ENCODE results near the gene FMO4. TPM values are rescaled to one million over a fixed set of nuclear protein-coding genes. Genes with fewer than 3 reads are reported as not detected.

FMO4 gene
- total RNA-seq, 1 experiment from 2014 or later, result 0.63 TPM

GRCh38 chr1:171295821-171296220 lies 18.2 kb upstream of the FMO4 start:
- no peak for TF ChIP-seq CTCF (IDR thresholded peaks at IDR 0.05; ENCODE audit: unreplicated experiment)
- BruUV-seq (replicated peaks), result no TSS peak
- no peak for DNase-seq (ENCODE audit: unreplicated experiment)
- ChIA-PET POLR2A (interaction anchor here (0.9 kb wide), 1 partner anchor 18 kb away, joined by 3 read pairs; the partner anchor contains the start of gene FMO4), CTCF (interaction anchor here (0.6 to 5.9 kb wide), 8 partner anchors 8 to 329 kb away, joined by 3 to 43 read pairs (median 3); partner anchors contain the start of gene FMO4)
- no peaks in the 10 kb centered on the region for H3K36me3 Mint-ChIP-seq (ENCODE audit: insufficient read depth, unreplicated experiment)
- H3K27me3 Mint-ChIP-seq (ENCODE audit: insufficient read depth, unreplicated experiment), result no peaks in the 10 kb centered on the region
- intact Hi-C loops (cut with micrococcal nuclease), result no loop called here
- no peak overlapping the region for H3K27ac Mint-ChIP-seq (ENCODE audit: low read depth, unreplicated experiment)
- H3K9me3 Mint-ChIP-seq (ENCODE audit: unreplicated experiment), result no peaks in the 10 kb centered on the region
- no peak overlapping the region for H3K4me3 Mint-ChIP-seq (ENCODE audit: unreplicated experiment)
- H3K4me1 Mint-ChIP-seq (ENCODE audit: insufficient read depth, unreplicated experiment), result no peaks in the 10 kb centered on the region

- H3K27me3 Mint-ChIP-seq (ENCODE audit: insufficient read depth, unreplicated experiment), result no peaks in the 10 kb centered on the region
- H3K36me3 Mint-ChIP-seq (ENCODE audit: insufficient read depth, unreplicated experiment), result no peaks in the 10 kb centered on the region
- H3K4me1 Mint-ChIP-seq (ENCODE audit: insufficient read depth, unreplicated experiment), result no peaks in the 10 kb centered on the region
- H3K4me3 Mint-ChIP-seq (ENCODE audit: unreplicated experiment), result no peak overlapping the region
- intact Hi-C loops (cut with micrococcal nuclease), result no loop called here
- ChIA-PET CTCF (interaction anchor here (0.6 to 3.2 kb wide), 4 partner anchors 11 to 170 kb away, joined by 3 to 29 read pairs (median 5); partner anchors contain the start of gene FMO4), POLR2A (no interaction called here)
- no peak overlapping the region for H3K27ac Mint-ChIP-seq (ENCODE audit: low read depth, unreplicated experiment)
- no TSS peak for BruUV-seq (replicated peaks)
- TF ChIP-seq CTCF (IDR thresholded peaks at IDR 0.05; ENCODE audit: unreplicated experiment), result no peak
- H3K9me3 Mint-ChIP-seq (ENCODE audit: unreplicated experiment), result no peaks in the 10 kb centered on the region
- no peak for DNase-seq (ENCODE audit: unreplicated experiment)
Measured at GRCh38 chr1:171296897-171297296, 17.1 kb upstream of the FMO4 start.

GRCh38 chr1:171298696-171299095 lies 15.3 kb upstream of the FMO4 start:
- intact Hi-C loops (cut with micrococcal nuclease), result no loop called here
- TF ChIP-seq CTCF (IDR thresholded peaks at IDR 0.05; ENCODE audit: unreplicated experiment), result no peak
- BruUV-seq (replicated peaks), result no TSS peak
- CTCF ChIA-PET, result interaction anchor here (0.6 to 3.2 kb wide), 8 partner anchors 10 to 331 kb away, joined by 3 to 29 read pairs (median 4); partner anchors contain the start of gene FMO4
- Mint-ChIP-seq H3K27ac (ENCODE audit: low read depth, unreplicated experiment) (no peak overlapping the region), H3K4me3 (ENCODE audit: unreplicated experiment) (no peak overlapping the region), H3K9me3 (ENCODE audit: unreplicated experiment) (peaks cover 6% of the 10 kb centered on the region), H3K4me1 (ENCODE audit: insufficient read depth, unreplicated experiment) (no peaks in the 10 kb centered on the region), H3K36me3 (ENCODE audit: insufficient read depth, unreplicated experiment) (no peaks in the 10 kb centered on the region), H3K27me3 (ENCODE audit: insufficient read depth, unreplicated experiment) (no peaks in the 10 kb centered on the region)
- DNase-seq (ENCODE audit: unreplicated experiment), result no peak
- POLR2A ChIA-PET, result interaction anchor here (1.1 kb wide), 1 partner anchor 17 kb away, joined by 3 read pairs; no protein-coding TSS in a partner anchor

- Mint-ChIP-seq H3K9me3 (ENCODE audit: unreplicated experiment) (peaks cover 6% of the 10 kb centered on the region), H3K4me3 (ENCODE audit: unreplicated experiment) (no peak overlapping the region), H3K36me3 (ENCODE audit: insufficient read depth, unreplicated experiment) (no peaks in the 10 kb centered on the region), H3K4me1 (ENCODE audit: insufficient read depth, unreplicated experiment) (no peaks in the 10 kb centered on the region), H3K27ac (ENCODE audit: low read depth, unreplicated experiment) (no peak overlapping the region), H3K27me3 (ENCODE audit: insufficient read depth, unreplicated experiment) (no peaks in the 10 kb centered on the region)
- no TSS peak for BruUV-seq (replicated peaks)
- DNase-seq (ENCODE audit: unreplicated experiment), result no peak
- intact Hi-C loops (cut with micrococcal nuclease), result no loop called here
- POLR2A ChIA-PET, result no interaction called here
- no peak for TF ChIP-seq CTCF (IDR thresholded peaks at IDR 0.05; ENCODE audit: unreplicated experiment)
- CTCF ChIA-PET, result interaction anchor here (1.2 to 3.2 kb wide), 4 partner anchors 14 to 73 kb away, joined by 3 to 29 read pairs (median 4); partner anchors contain the start of gene FMO4
Measured at GRCh38 chr1:171299342-171299741, 14.6 kb upstream of the FMO4 start.

Measured in MCF 10A (cell line).